ENCODE data around the gene MIPOL1. TPM values are rescaled to one million over a fixed set of nuclear protein-coding genes. Genes with fewer than 3 reads are reported as not detected.

Gene MIPOL1
- total RNA-seq, 4 donors from 2014 or later: 4.8 to 21.5 (median 11.8) TPM

DNA sequence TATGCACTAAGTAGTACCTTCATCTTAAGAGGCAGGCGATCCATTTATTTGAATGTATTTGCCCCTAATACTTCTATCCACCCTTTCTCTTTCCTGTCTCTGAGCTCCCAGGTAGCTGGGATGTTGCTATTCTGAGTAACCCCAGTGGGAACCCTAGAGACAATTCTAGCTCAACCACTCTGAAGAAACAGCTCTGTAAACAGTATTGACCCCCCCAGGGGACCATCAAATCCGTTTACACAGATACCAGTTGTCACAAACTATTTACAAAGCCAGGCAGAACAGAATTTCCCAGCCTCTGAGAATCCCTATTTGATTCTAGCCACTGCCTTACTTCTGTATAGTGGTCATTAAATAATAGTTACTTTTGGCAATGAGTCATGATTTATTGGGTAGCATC, 64.9 kb downstream of the MIPOL1 start:
- H3K9me3 ChIP-seq: no peaks in the 10 kb centered on the region
- TF ChIP-seq EP300 (IDR thresholded peaks at IDR 0.05; ENCODE audit: low read depth): no peak
- TF ChIP-seq, protein P1, sequence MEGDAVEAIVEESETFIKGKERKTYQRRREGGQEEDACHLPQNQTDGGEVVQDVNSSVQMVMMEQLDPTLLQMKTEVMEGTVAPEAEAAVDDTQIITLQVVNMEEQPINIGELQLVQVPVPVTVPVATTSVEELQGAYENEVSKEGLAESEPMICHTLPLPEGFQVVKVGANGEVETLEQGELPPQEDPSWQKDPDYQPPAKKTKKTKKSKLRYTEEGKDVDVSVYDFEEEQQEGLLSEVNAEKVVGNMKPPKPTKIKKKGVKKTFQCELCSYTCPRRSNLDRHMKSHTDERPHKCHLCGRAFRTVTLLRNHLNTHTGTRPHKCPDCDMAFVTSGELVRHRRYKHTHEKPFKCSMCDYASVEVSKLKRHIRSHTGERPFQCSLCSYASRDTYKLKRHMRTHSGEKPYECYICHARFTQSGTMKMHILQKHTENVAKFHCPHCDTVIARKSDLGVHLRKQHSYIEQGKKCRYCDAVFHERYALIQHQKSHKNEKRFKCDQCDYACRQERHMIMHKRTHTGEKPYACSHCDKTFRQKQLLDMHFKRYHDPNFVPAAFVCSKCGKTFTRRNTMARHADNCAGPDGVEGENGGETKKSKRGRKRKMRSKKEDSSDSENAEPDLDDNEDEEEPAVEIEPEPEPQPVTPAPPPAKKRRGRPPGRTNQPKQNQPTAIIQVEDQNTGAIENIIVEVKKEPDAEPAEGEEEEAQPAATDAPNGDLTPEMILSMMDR (IDR thresholded peaks at IDR 0.05): no peak
- no peak for TF ChIP-seq POLR2A (IDR thresholded peaks at IDR 0.05)
- TF ChIP-seq POLR2AphosphoS5 (IDR thresholded peaks at IDR 0.05): no peak

DNA sequence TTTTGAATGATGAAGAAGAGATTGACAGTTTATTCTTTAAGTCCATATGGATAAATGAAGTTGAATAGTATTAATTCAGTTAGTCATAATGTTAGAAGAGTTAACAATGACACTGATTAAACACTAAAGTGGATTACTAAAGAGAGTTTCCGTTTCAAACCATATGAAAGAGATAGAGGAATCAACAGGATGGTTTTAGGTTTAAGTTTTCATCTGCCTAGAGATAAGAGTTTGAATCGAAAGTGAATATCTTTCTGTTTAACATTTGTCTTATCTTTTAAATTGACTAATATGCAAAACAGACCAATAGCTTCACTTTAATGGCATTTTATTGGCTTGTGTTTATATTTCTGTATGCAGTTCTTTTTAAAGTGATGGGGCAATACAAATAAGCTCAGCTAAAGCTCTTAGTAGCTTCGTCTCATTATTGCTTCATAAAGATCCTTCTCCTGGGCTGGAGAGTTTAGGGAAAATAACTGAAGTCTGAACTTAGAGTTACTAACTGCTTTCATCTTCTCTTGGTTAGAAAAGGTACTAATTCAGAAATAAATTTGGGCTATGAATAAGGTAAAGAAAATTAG, 66.0 kb downstream of the MIPOL1 start:
- intact Hi-C loops (cut with DNase I; ENCODE audit: low total_unique reads): no loop called here
- 63 to 65% methylated on average over 3 of the region's 3 CpGs for WGBS, 2 donors (ENCODE audit: low coverage in 1 of 2)
- no peak for DNase-seq

More for the DNA sequence above, 64.9 kb downstream of the MIPOL1 start:
- in situ Hi-C loops (cut with MboI; ENCODE audit: low pct_ligation_motif_present in 1 of 4, low pct_unique_long_range_greater_than_20kb in 1 of 4, low sequenced_read_pairs in 3 of 4): loop anchor here in 2 of 4 donors (25.0 kb wide), 2 partner anchors 300 to 600 kb away; no protein-coding TSS in a partner anchor
- WGBS, 2 donors (ENCODE audit: low coverage in 1 of 2): 50 to 53% methylated on average over 2 of the region's 2 CpGs
- no peaks in the 10 kb centered on the region for H3K36me3 ChIP-seq
- no peak overlapping the region for H3K27ac ChIP-seq
- DNase-seq: no peak
- H3K4me1 ChIP-seq: no peaks in the 10 kb centered on the region
- no peak overlapping the region for H3K4me3 ChIP-seq
- H3K27me3 ChIP-seq: no peaks in the 10 kb centered on the region
- intact Hi-C loops (cut with DNase I; ENCODE audit: low total_unique reads): no loop called here

DNA sequence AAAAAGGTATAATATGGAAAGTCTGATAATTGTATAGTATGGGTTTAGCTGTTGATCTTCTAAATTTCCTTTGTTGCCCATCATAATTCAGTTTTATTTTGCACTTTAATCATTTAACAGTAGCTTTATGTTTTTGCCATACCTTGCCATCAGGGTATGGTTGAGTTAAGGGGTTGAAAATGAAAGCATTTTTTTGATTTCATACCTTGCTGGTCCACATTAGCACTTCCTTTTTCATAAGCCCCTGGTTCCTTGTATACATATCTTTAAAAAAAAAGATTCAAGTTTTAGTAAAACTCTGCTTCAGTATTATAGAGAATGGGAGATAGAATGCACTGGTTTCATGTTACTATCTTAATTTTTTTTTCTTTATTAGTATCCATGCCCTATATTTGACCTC, 71.1 kb downstream of the MIPOL1 start:
- Histone ChIP-seq H3K27me3 (no peaks in the 10 kb centered on the region), H3K4me3 (no peak overlapping the region), H3K9me3 (no peaks in the 10 kb centered on the region), H3K36me3 (no peaks in the 10 kb centered on the region), H3K27ac (no peak overlapping the region), H3K4me1 (no peaks in the 10 kb centered on the region)
- TF ChIP-seq POLR2AphosphoS5 (IDR thresholded peaks at IDR 0.05): no peak
- TF ChIP-seq, protein P1 (IDR thresholded peaks at IDR 0.05): no peak
- no peak for TF ChIP-seq EP300 (IDR thresholded peaks at IDR 0.05; ENCODE audit: low read depth)
- TF ChIP-seq POLR2A (IDR thresholded peaks at IDR 0.05): no peak
- DNase-seq: no peak
- in situ Hi-C loops (cut with MboI; ENCODE audit: low pct_ligation_motif_present in 1 of 4, low pct_unique_long_range_greater_than_20kb in 1 of 4, low sequenced_read_pairs in 3 of 4) (loop anchor here in 2 of 4 donors (25.0 kb wide), 2 partner anchors 294 to 594 kb away; no protein-coding TSS in a partner anchor), intact Hi-C loops (cut with DNase I; ENCODE audit: low total_unique reads) (no loop called here)

More for the DNA sequence above, 66.0 kb downstream of the MIPOL1 start:
- in situ Hi-C loops (cut with MboI; ENCODE audit: low pct_ligation_motif_present in 1 of 4, low pct_unique_long_range_greater_than_20kb in 1 of 4, low sequenced_read_pairs in 3 of 4): loop anchor here in 2 of 4 donors (25.0 kb wide), 2 partner anchors 299 to 599 kb away; no protein-coding TSS in a partner anchor
- no peak overlapping the region for H3K4me3 ChIP-seq
- H3K36me3 ChIP-seq: no peaks in the 10 kb centered on the region
- no peaks in the 10 kb centered on the region for H3K4me1 ChIP-seq
- H3K27ac ChIP-seq: no peak overlapping the region
- TF ChIP-seq POLR2AphosphoS5 (IDR thresholded peaks at IDR 0.05) (no peak), EP300 (IDR thresholded peaks at IDR 0.05; ENCODE audit: low read depth) (no peak), POLR2A (IDR thresholded peaks at IDR 0.05) (no peak)
- TF ChIP-seq, protein P1 (IDR thresholded peaks at IDR 0.05): no peak
- H3K27me3 ChIP-seq: no peaks in the 10 kb centered on the region
- no peaks in the 10 kb centered on the region for H3K9me3 ChIP-seq

DNA sequence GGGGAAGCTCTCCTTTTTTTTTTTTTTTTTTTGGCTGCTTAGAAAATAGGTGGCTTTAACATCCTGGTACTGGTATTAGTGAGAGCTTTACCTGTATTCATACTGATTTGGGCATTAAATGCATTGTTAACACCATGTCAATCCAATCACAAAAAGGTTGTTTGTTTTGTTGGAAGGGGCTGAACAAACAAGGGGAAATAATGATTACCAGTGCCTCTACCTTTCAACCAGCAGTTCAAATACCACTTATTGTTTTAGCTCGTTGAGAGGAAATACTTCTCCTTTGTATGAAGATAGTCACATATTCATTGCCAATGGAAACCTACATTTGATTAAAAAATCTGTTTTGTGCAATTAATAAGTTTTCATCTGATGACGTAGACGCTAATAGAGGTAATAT, 72.9 kb downstream of the MIPOL1 start:
- intact Hi-C loops (cut with DNase I; ENCODE audit: low total_unique reads): no loop called here
- H3K27ac ChIP-seq: no peak overlapping the region
- H3K27me3 ChIP-seq: no peaks in the 10 kb centered on the region
- in situ Hi-C loops (cut with MboI; ENCODE audit: low pct_ligation_motif_present in 1 of 4, low pct_unique_long_range_greater_than_20kb in 1 of 4, low sequenced_read_pairs in 3 of 4): loop anchor here in 2 of 4 donors (25.0 kb wide), 2 partner anchors 292 to 592 kb away; no protein-coding TSS in a partner anchor
- TF ChIP-seq POLR2A (IDR thresholded peaks at IDR 0.05) (no peak), POLR2AphosphoS5 (IDR thresholded peaks at IDR 0.05) (no peak), EP300 (IDR thresholded peaks at IDR 0.05; ENCODE audit: low read depth) (no peak)
- TF ChIP-seq, protein P1 (IDR thresholded peaks at IDR 0.05): no peak
- 88 to 93% methylated on average over 3 of the region's 3 CpGs for WGBS, 2 donors (ENCODE audit: low coverage in 1 of 2)
- no peaks in the 10 kb centered on the region for H3K9me3 ChIP-seq
- H3K4me1 ChIP-seq: no peaks in the 10 kb centered on the region
- no peak for DNase-seq
- no peak overlapping the region for H3K4me3 ChIP-seq
- H3K36me3 ChIP-seq: no peaks in the 10 kb centered on the region
